H1 (cell line): ENCODE results near the gene NFASC.
A peak's percentile ranks its signal among the peaks of the same experiment; 100 is the strongest.

Source experiments
- ATF2 ChIP-seq: IDR thresholded peaks from 2 replicates; pipeline ENCODE4 v1.6.1; 2012; ENCODE audit warnings: low read length, inconsistent platforms
- CBX5 ChIP-seq: fragments of 300-800, 300-1000 bp; sonication (generic); IDR thresholded peaks from 2 replicates; pipeline ENCODE4 v1.7.1; 2016; ENCODE audit warnings: antibody characterized with exemption, low read length, low read depth
- CTCF ChIP-seq, 3 experiments: IDR thresholded peaks; 1 replicate in 2 of 3; 2 replicates in 1 of 3; pipeline versions ENCODE4 v1.5.1 to v1.6.1; 2011; ENCODE audit warnings: low read length in 3 of 3, mild to moderate bottlenecking in 3 of 3, inconsistent platforms in 2 of 3, low read depth in 1 of 3, moderate library complexity in 1 of 3; ENCODE audit not compliant: insufficient read depth in 1 of 3; ENCODE audit errors: control extremely low read depth in 1 of 3
- EZH2 ChIP-seq: fragments of 200-600 bp; sonication (generic); IDR thresholded peaks from 2 replicates; pipeline ENCODE4 v1.7.1; 2012; ENCODE audit warnings: low read depth, mild to moderate bottlenecking, moderate library complexity, low read length, inconsistent platforms; ENCODE audit not compliant: severe bottlenecking
- MAFK ChIP-seq: IDR thresholded peaks from 2 replicates; pipeline ENCODE4 v1.6.1; 2012; ENCODE audit warnings: low read depth, mild to moderate bottlenecking, improper control_type of control experiment, low read length
- MAX ChIP-seq: IDR thresholded peaks from 2 replicates; pipeline ENCODE4 v1.6.1; 2012; ENCODE audit warnings: inconsistent platforms
- TCF12 ChIP-seq: IDR thresholded peaks from 2 replicates; pipeline ENCODE4 v1.6.1; 2011; ENCODE audit warnings: low read depth, mild to moderate bottlenecking, low read length
- YY1 ChIP-seq: IDR thresholded peaks from 2 replicates; pipeline ENCODE4 v1.6.1; 2011; ENCODE audit warnings: low read depth, mild to moderate bottlenecking, low read length

GRCh38 chr1:204961765-204962419, 91.2 kb downstream of the NFASC start:
- TF ChIP-seq TCF12 (no peak), CTCF (IDR thresholded peaks at IDR 0.05; ENCODE audit: control extremely low read depth in 1 of 3, insufficient read depth in 1 of 3, low read depth in 1 of 3, low read length in 3 of 3) (peak in 2 of 3 experiments; percentile 40 to 47; a peak in 3 of 4 replicates), CBX5 (no peak), YY1 (no peak), ATF2 (no peak), MAX (no peak), MAFK (no peak), EZH2 (no peak)
